CD14-positive monocyte (primary cell): ENCODE measurements around the gene MYBPC2. TPM values are rescaled to one million over a fixed set of nuclear protein-coding genes. Genes with fewer than 3 reads are reported as not detected.

Source experiments
- DNase-seq, 3 donors: peaks; one replicate each; pipeline ENCODE4 v3.0.0-alpha.2; 2011 to 2022
- H2AFZ ChIP-seq: 2 replicates; pipeline ENCODE4 v1.6.0; 2012; ENCODE audit warnings: mild to moderate bottlenecking, low read depth, low read length, inconsistent platforms; ENCODE audit not compliant: insufficient read depth, poor library complexity, severe bottlenecking
- H3K27ac ChIP-seq, 2 donors: 1 replicate in 1 of 2; 2 replicates in 1 of 2; pipeline ENCODE4 v1.5.1; 2012 to 2013; ENCODE audit warnings: low read length in 2 of 2, control low read depth in 1 of 2, inconsistent platforms in 1 of 2, low read depth in 1 of 2, mild to moderate bottlenecking in 1 of 2
- H3K27me3 ChIP-seq, 2 donors: one replicate each; pipeline versions ENCODE4 v1.6.0 to v1.6.1; 2011 to 2013; ENCODE audit warnings: low read length in 2 of 2; ENCODE audit not compliant: control insufficient read depth in 2 of 2, insufficient read depth in 2 of 2
- H3K36me3 ChIP-seq, 2 donors: replicated peaks in 1 of 2; 1 replicate in 1 of 2; 2 replicates in 1 of 2; pipeline versions ENCODE4 v1.5.1 to v1.6.1; 2012 to 2013; ENCODE audit warnings: low read length in 2 of 2, control low read depth in 1 of 2, inconsistent platforms in 1 of 2, mild to moderate bottlenecking in 1 of 2; ENCODE audit not compliant: insufficient read depth in 2 of 2, control insufficient read depth in 1 of 2
- H3K4me1 ChIP-seq, 2 donors: 1 replicate in 1 of 2; 2 replicates in 1 of 2; pipeline versions ENCODE4 v1.5.1 to v1.6.1; 2012 to 2013; ENCODE audit warnings: low read length in 2 of 2, control low read depth in 1 of 2, inconsistent platforms in 1 of 2, mild to moderate bottlenecking in 1 of 2, moderate library complexity in 1 of 2; ENCODE audit not compliant: insufficient read depth in 2 of 2, control insufficient read depth in 1 of 2
- H3K4me2 ChIP-seq: replicated peaks from 2 replicates; pipeline ENCODE3; 2012; ENCODE audit warnings: low read length, moderate library complexity, mild to moderate bottlenecking; ENCODE audit not compliant: poor library complexity, severe bottlenecking; ENCODE audit errors: extremely low read depth
- H3K4me3 ChIP-seq, 3 experiments: fragments of 200-600 bp in 1 of 3; sonication (generic) in 1 of 3; replicated peaks in 1 of 3; 1 replicate in 2 of 3; 2 replicates in 1 of 3; pipeline ENCODE4 v1.5.1; 2011 to 2013; ENCODE audit warnings: low read length in 3 of 3, mild to moderate bottlenecking in 3 of 3, control low read depth in 2 of 3, low read depth in 2 of 3, inconsistent platforms in 1 of 3, moderate library complexity in 1 of 3
- H3K79me2 ChIP-seq: 2 replicates; pipeline ENCODE4 v1.6.0; 2012; ENCODE audit warnings: mild to moderate bottlenecking, control low read depth, inconsistent platforms, low read length, moderate library complexity; ENCODE audit not compliant: insufficient read depth
- H3K9ac ChIP-seq: 2 replicates; pipeline ENCODE4 v1.6.0; 2017; ENCODE audit warnings: low read length, mild to moderate bottlenecking; ENCODE audit not compliant: insufficient read depth, poor library complexity, severe bottlenecking
- H3K9me3 ChIP-seq, 2 donors: replicated peaks in 1 of 2; 1 replicate in 1 of 2; 2 replicates in 1 of 2; pipeline versions ENCODE4 v1.5.1 to v1.6.1; 2012 to 2013; ENCODE audit warnings: low read length in 2 of 2, control low read depth in 1 of 2; ENCODE audit not compliant: control insufficient read depth in 1 of 2, insufficient read depth in 1 of 2
- H4K20me1 ChIP-seq: 2 replicates; pipeline ENCODE4 v1.6.0; 2012; ENCODE audit warnings: mild to moderate bottlenecking, low read length, control low read depth, moderate library complexity; ENCODE audit not compliant: insufficient read depth
- H3K27ac Mint-ChIP-seq, 7 donors: one replicate each; pipeline ENCODE4 v1.8.0; 2020; ENCODE audit warnings: mild to moderate bottlenecking in 7 of 7, mixed read lengths in 7 of 7, moderate library complexity in 6 of 7, inconsistent platforms in 2 of 7
- H3K27me3 Mint-ChIP-seq, 3 donors: one replicate each; pipeline ENCODE4 v1.8.0; 2021 to 2022; ENCODE audit warnings: low read depth in 3 of 3, mild to moderate bottlenecking in 3 of 3, mixed read lengths in 3 of 3, moderate library complexity in 3 of 3, inconsistent platforms in 1 of 3
- H3K36me3 Mint-ChIP-seq, 2 donors: one replicate each; pipeline ENCODE4 v1.8.0; 2020; ENCODE audit warnings: mixed read lengths in 2 of 2, inconsistent platforms in 1 of 2, mild to moderate bottlenecking in 1 of 2
- H3K4me1 Mint-ChIP-seq: one replicate; pipeline ENCODE4 v1.8.0; 2020; ENCODE audit warnings: mild to moderate bottlenecking, mixed read lengths
- H3K4me3 Mint-ChIP-seq, 2 donors: one replicate each; pipeline ENCODE4 v1.8.0; 2020; ENCODE audit warnings: mild to moderate bottlenecking in 2 of 2, mixed read lengths in 2 of 2, moderate library complexity in 1 of 2
- H3K9me3 Mint-ChIP-seq, 7 donors: one replicate each; pipeline ENCODE4 v1.8.0; 2020 to 2022; ENCODE audit warnings: mixed read lengths in 7 of 7, mild to moderate bottlenecking in 6 of 7, moderate library complexity in 6 of 7, inconsistent platforms in 2 of 7
- CTCF ChIP-seq: fragments of 200-600 bp; IDR thresholded peaks from one replicate; pipeline ENCODE4 v1.8.0; 2022; ENCODE audit warnings: antibody characterized with exemption, mild to moderate bottlenecking
- WGBS: methylation state at CpG from one replicate; pipeline ENCODE4 v1.1.5; 2013; ENCODE audit warnings: missing lambda C conversion rate; ENCODE audit not compliant: insufficient coverage; 5-methylcytosine and 5-hydroxymethylcytosine counted together
- intact Hi-C, 2 donors: fragments of 100-400 bp; cut with micrococcal nuclease; formaldehyde crosslinking; loops; one replicate each; pipeline versions ENCODE4 v1.15.0 to v1.15.1; 2023
- polyA plus RNA-seq, 3 donors: library from polyadenylated mRNA; depleted of rRNA in 1 of 3; unstranded in 2 of 3; stranded (reverse) in 1 of 3; fragments of 300-500 nt in 2 of 3; fragments of >200 nt in 1 of 3; fragmentation: Illumina TruSeq in 2 of 3; gene quantifications; 1 replicate in 2 of 3; 2 replicates in 1 of 3; pipeline ENCODE4 v1.2.3, GENCODE V29; 2012 to 2021

MYBPC2 gene
- polyA plus RNA-seq, 3 donors: not detected

- Histone ChIP-seq H3K4me2 (no peak overlapping the region), H3K9me3 (no peaks in the 10 kb centered on the region), H4K20me1 (no peaks in the 10 kb centered on the region), H3K27ac (no peak overlapping the region), H3K4me3 (no peak overlapping the region), H3K36me3 (peaks cover 48 to 66% of the 10 kb centered on the region in 2 donors), H3K4me1 (no peaks in the 10 kb centered on the region), H3K27me3 (no peaks in the 10 kb centered on the region), H3K9ac (no peak overlapping the region), H2AFZ (no peak overlapping the region), H3K79me2 (peaks cover 6% of the 10 kb centered on the region)
- no peak for TF ChIP-seq CTCF
- Mint-ChIP-seq H3K27ac (peak overlapping the region in 2 of 7 donors; percentile 19 to 46), H3K36me3 (peaks cover 46 to 79% of the 10 kb centered on the region in 2 donors), H3K4me3 (no peak overlapping the region), H3K27me3 (peaks cover 0 to 3% (median 1%) of the 10 kb centered on the region in 3 donors), H3K4me1 (no peaks in the 10 kb centered on the region), H3K9me3 (peaks cover 0 to 2% (median 0%) of the 10 kb centered on the region in 7 donors)
- no peak for DNase-seq
- 89% methylated on average over 11 of the region's 22 CpGs for WGBS
- intact Hi-C loops: no loop called here
Measured at GRCh38 chr19:50406156-50406820, 26.4 kb upstream of the MYBPC2 start.

- Histone ChIP-seq H3K27ac (no peak overlapping the region), H3K79me2 (peaks cover 2% of the 10 kb centered on the region), H4K20me1 (no peaks in the 10 kb centered on the region), H2AFZ (no peak overlapping the region), H3K9me3 (no peaks in the 10 kb centered on the region), H3K27me3 (no peaks in the 10 kb centered on the region), H3K4me2 (no peak overlapping the region), H3K4me1 (no peaks in the 10 kb centered on the region), H3K4me3 (no peak overlapping the region), H3K36me3 (peaks cover 48 to 64% of the 10 kb centered on the region in 2 donors), H3K9ac (no peak overlapping the region)
- H3K4me1 Mint-ChIP-seq: no peaks in the 10 kb centered on the region
- peak overlapping the region in 1 of 7 donors; percentile 46 for H3K27ac Mint-ChIP-seq
- intact Hi-C loops: no loop called here
- DNase-seq: no peak
- peaks cover 0 to 3% (median 1%) of the 10 kb centered on the region in 3 donors for H3K27me3 Mint-ChIP-seq
- TF ChIP-seq CTCF: no peak
- no peak overlapping the region for H3K4me3 Mint-ChIP-seq
- 95% methylated on average over 17 of the region's 19 CpGs for WGBS
- H3K9me3 Mint-ChIP-seq: peaks cover 0 to 2% (median 0%) of the 10 kb centered on the region in 7 donors
- H3K36me3 Mint-ChIP-seq: peaks cover 44 to 74% of the 10 kb centered on the region in 2 donors
Measured at GRCh38 chr19:50406829-50407228, 25.9 kb upstream of the MYBPC2 start.
